AG08395 (cell line): ENCODE results near the gene CCDC86.

Experiments
- DNase-seq: peaks from one replicate; pipeline ENCODE4 v3.0.0; 2012; ENCODE audit warnings: mixed read lengths, low spot score

Gene CCDC86

GRCh38 chr11:60831501-60832079, 10.3 kb upstream of the CCDC86 start:
- DNase-seq, result peak; percentile 47

- DNase-seq, result no peak
Measured at GRCh38 chr11:60834742-60835533, 7.0 kb upstream of the CCDC86 start.

- no peak for DNase-seq
Measured at GRCh38 chr11:60835534-60835846, 6.4 kb upstream of the CCDC86 start.

- DNase-seq, result no peak
Measured at GRCh38 chr11:60836866-60837515, 4.9 kb upstream of the CCDC86 start.

- peak; percentile 38 for DNase-seq
Measured at GRCh38 chr11:60838132-60838531, 3.8 kb upstream of the CCDC86 start.

- peak; percentile 93 for DNase-seq
Measured at GRCh38 chr11:60840470-60841430, 1.2 kb upstream of the CCDC86 start.

GRCh38 chr11:60842668-60843600, 1.0 kb downstream of the CCDC86 start:
- no peak for DNase-seq

GRCh38 chr11:60844045-60844869, 2.3 kb downstream of the CCDC86 start:
- peak; percentile 30 for DNase-seq

GRCh38 chr11:60844870-60845221, 2.9 kb downstream of the CCDC86 start:
- DNase-seq, result no peak

GRCh38 chr11:60845338-60845737, 3.4 kb downstream of the CCDC86 start:
- DNase-seq, result no peak

- DNase-seq, result no peak
Measured at GRCh38 chr11:60847281-60847680, 5.4 kb downstream of the CCDC86 start.

GRCh38 chr11:60847896-60848295, 6.0 kb downstream of the CCDC86 start:
- DNase-seq, result no peak

GRCh38 chr11:60848714-60849151, 6.8 kb downstream of the CCDC86 start:
- DNase-seq, result no peak

- DNase-seq, result no peak
Measured at GRCh38 chr11:60849641-60850520, 8.0 kb downstream of the CCDC86 start.

- no peak for DNase-seq
Measured at GRCh38 chr11:60851327-60852104, 9.6 kb downstream of the CCDC86 start.

GRCh38 chr11:60852117-60852981, 10.4 kb downstream of the CCDC86 start:
- no peak for DNase-seq
